ENCODE data around the gene HIVEP2. TPM values are rescaled to one million over a fixed set of nuclear protein-coding genes. Genes with fewer than 3 reads are reported as not detected.

Gene HIVEP2
- total and polyA plus RNA-seq, 2 donors (not counting 1 experiment from before 2014, with no cell fraction given) = 5.8 to 31.9 TPM

DNA sequence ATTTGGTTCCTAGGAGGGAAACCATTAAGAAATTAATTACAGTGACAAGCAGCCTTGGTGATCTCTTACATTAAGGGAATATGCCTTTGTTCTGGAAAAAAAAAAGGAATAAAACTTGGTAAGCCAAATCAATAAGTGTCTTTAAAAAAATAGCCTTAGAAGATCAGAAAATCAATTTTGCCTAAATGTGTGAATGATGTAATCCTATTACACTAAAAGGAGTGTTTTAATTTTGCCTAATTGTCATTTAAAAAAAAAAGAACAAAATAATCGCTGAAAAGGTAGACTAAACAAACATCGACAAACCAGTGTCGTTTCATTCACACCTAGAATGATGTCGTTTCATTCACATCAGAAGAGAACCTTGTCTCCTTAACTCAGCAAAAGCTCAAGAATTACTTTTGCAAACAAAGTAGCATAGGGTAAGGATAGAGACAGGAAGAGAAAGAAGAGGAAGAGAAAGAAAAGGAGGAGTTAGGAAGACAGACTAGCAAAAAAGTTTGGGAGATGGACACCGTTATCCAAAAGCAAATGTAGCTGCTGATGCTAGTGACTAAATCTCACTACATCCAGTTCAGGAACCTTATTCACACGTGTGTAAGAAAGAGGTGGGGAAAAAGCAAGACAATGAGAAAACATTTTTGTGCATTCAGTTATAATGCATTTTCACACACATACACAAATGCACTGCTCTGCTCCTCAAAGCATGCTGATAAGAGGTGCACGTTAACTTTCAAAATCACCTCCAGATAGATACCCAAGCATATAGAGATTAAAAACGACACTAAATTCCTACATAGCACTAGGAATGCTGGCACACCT, 60.6 kb downstream of the HIVEP2 start:
- H3K4me3 ChIP-seq (ENCODE audit: control extremely low read depth in 1 of 5, extremely low read depth in 1 of 5, insufficient read depth in 1 of 5, low read depth in 2 of 5, low read length in 4 of 5) = peak overlapping the region in 4 of 5 experiments; percentile 28 to 50 (median 44)
- intact Hi-C loops (cut with micrococcal nuclease) = loop anchor here (1.0 to 2.0 kb wide), 9 partner anchors 10 to 191 kb away; no protein-coding TSS in a partner anchor
- WGBS (ENCODE audit: insufficient coverage) = 44% methylated on average over 1 of the region's 8 CpGs
- H3K4me1 ChIP-seq (ENCODE audit: control insufficient read depth in 2 of 2, insufficient read depth in 2 of 2, low read length in 2 of 2) = peaks cover 29 to 38% of the 10 kb centered on the region in 2 donors
- no peak for ATAC-seq (ENCODE audit: low read depth)
- peaks cover 82% of the 10 kb centered on the region for H3K79me2 ChIP-seq (ENCODE audit: control insufficient read depth, insufficient read depth, low read length)
- H2AFZ ChIP-seq (ENCODE audit: insufficient read depth, low read depth, low read length, poor library complexity, severe bottlenecking) = peak overlapping the region; percentile 62
- H3K27ac Mint-ChIP-seq = peak overlapping the region; percentile 99
- no peaks in the 10 kb centered on the region for H4K20me1 ChIP-seq (ENCODE audit: control insufficient read depth, insufficient read depth, low read length, poor library complexity, severe bottlenecking)
- H3K4me2 ChIP-seq (replicated peaks; ENCODE audit: low read depth, low read length, poor library complexity, severe bottlenecking) = peak overlapping the region; percentile 73
- ChIA-PET POLR2A (interaction anchor here (0.8 kb wide), 1 partner anchor 137 kb away, joined by 3 read pairs; no protein-coding TSS in a partner anchor), CTCF (interaction anchor here (1.0 to 3.5 kb wide), 10 partner anchors 39 to 192 kb away, joined by 3 to 12 read pairs (median 3); no protein-coding TSS in a partner anchor)
- no peaks in the 10 kb centered on the region for H3K9me3 Mint-ChIP-seq (ENCODE audit: insufficient read depth)
- no peaks in the 10 kb centered on the region for H3K27me3 ChIP-seq (replicated peaks in 1 of 4; ENCODE audit: control extremely low read depth in 1 of 4, control insufficient read depth in 3 of 4, insufficient read depth in 4 of 4, low read length in 3 of 4)
- H3K36me3 ChIP-seq (replicated peaks in 1 of 2; ENCODE audit: control extremely low read depth in 1 of 2, control insufficient read depth in 1 of 2, extremely low read depth in 1 of 2, insufficient read depth in 2 of 2, low read length in 1 of 2) = peaks cover 0 to 5% of the 10 kb centered on the region in 2 experiments
- no peaks in the 10 kb centered on the region for H3K27me3 Mint-ChIP-seq
- H3K9ac ChIP-seq (ENCODE audit: low read length) = peak overlapping the region; percentile 54
- peak overlapping the region; percentile 80 to 88 for H3K27ac ChIP-seq (ENCODE audit: low read length in 2 of 2)
- peak overlapping the region; percentile 99 for H3K4me3 Mint-ChIP-seq
- peaks cover 80% of the 10 kb centered on the region for H3K4me1 Mint-ChIP-seq
- peak; percentile 26 for DNase-seq
- TF ChIP-seq EZH2 (IDR thresholded peaks at IDR 0.05; ENCODE audit: borderline replicate concordance, insufficient read depth, low read depth, low read length, poor library complexity, severe bottlenecking) = no peak
- TF ChIP-seq, protein P1, sequence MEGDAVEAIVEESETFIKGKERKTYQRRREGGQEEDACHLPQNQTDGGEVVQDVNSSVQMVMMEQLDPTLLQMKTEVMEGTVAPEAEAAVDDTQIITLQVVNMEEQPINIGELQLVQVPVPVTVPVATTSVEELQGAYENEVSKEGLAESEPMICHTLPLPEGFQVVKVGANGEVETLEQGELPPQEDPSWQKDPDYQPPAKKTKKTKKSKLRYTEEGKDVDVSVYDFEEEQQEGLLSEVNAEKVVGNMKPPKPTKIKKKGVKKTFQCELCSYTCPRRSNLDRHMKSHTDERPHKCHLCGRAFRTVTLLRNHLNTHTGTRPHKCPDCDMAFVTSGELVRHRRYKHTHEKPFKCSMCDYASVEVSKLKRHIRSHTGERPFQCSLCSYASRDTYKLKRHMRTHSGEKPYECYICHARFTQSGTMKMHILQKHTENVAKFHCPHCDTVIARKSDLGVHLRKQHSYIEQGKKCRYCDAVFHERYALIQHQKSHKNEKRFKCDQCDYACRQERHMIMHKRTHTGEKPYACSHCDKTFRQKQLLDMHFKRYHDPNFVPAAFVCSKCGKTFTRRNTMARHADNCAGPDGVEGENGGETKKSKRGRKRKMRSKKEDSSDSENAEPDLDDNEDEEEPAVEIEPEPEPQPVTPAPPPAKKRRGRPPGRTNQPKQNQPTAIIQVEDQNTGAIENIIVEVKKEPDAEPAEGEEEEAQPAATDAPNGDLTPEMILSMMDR (IDR thresholded peaks at IDR 0.05) = no peak
- no peaks in the 10 kb centered on the region for H3K9me3 ChIP-seq (ENCODE audit: control extremely low read depth in 1 of 3, control insufficient read depth in 2 of 3, insufficient read depth in 1 of 3, low read length in 2 of 3)

DNA sequence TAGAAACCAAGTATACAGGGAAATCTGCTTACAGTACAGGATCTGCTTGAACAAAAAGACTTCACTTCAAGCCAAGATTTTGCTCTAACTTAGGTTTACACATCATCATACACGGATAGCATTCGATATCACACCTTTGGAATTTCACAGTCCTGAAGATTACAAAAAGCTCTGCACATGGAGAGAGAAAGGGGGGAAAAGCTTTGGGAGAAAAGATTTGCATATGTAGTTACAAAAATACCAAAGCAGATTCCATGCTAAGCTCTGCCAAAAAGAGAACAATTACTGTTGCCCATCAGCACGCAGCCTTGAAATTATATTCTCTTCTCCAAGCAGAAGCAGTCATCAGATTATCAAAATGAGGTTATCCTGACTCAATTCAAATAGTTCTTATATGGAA, 62.0 kb downstream of the HIVEP2 start:
- ChIA-PET CTCF (interaction anchor here (0.7 to 3.5 kb wide), 5 partner anchors 60 to 190 kb away, joined by 3 to 11 read pairs (median 3); no protein-coding TSS in a partner anchor), POLR2A (interaction anchor here (0.6 kb wide), 1 partner anchor 37 kb away, joined by 4 read pairs; no protein-coding TSS in a partner anchor)
- peaks cover 80% of the 10 kb centered on the region for H3K79me2 ChIP-seq (ENCODE audit: control insufficient read depth, insufficient read depth, low read length)
- H3K27ac Mint-ChIP-seq = peak overlapping the region; percentile 22
- peaks cover 0 to 5% of the 10 kb centered on the region in 2 experiments for H3K36me3 ChIP-seq (replicated peaks in 1 of 2; ENCODE audit: control extremely low read depth in 1 of 2, control insufficient read depth in 1 of 2, extremely low read depth in 1 of 2, insufficient read depth in 2 of 2, low read length in 1 of 2)
- H2AFZ ChIP-seq (ENCODE audit: insufficient read depth, low read depth, low read length, poor library complexity, severe bottlenecking) = no peak overlapping the region
- WGBS (ENCODE audit: insufficient coverage) = no CpG with 5 or more reads among the region's 3 CpGs
- H3K27me3 ChIP-seq (replicated peaks in 1 of 4; ENCODE audit: control extremely low read depth in 1 of 4, control insufficient read depth in 3 of 4, insufficient read depth in 4 of 4, low read length in 3 of 4) = no peaks in the 10 kb centered on the region
- H4K20me1 ChIP-seq (ENCODE audit: control insufficient read depth, insufficient read depth, low read length, poor library complexity, severe bottlenecking) = no peaks in the 10 kb centered on the region
- no peak for ATAC-seq (ENCODE audit: low read depth)
- no peak overlapping the region for H3K4me2 ChIP-seq (replicated peaks; ENCODE audit: low read depth, low read length, poor library complexity, severe bottlenecking)
- no peak overlapping the region for H3K9ac ChIP-seq (ENCODE audit: low read length)
- no peaks in the 10 kb centered on the region for H3K27me3 Mint-ChIP-seq
- intact Hi-C loops (cut with micrococcal nuclease) = no loop called here
- H3K4me3 Mint-ChIP-seq = no peak overlapping the region
- H3K27ac ChIP-seq (ENCODE audit: low read length in 2 of 2) = no peak overlapping the region
- peaks cover 29 to 38% of the 10 kb centered on the region in 2 donors for H3K4me1 ChIP-seq (ENCODE audit: control insufficient read depth in 2 of 2, insufficient read depth in 2 of 2, low read length in 2 of 2)
- no peak for DNase-seq
- H3K9me3 ChIP-seq (ENCODE audit: control extremely low read depth in 1 of 3, control insufficient read depth in 2 of 3, insufficient read depth in 1 of 3, low read length in 2 of 3) = no peaks in the 10 kb centered on the region
- H3K9me3 Mint-ChIP-seq (ENCODE audit: insufficient read depth) = no peaks in the 10 kb centered on the region
- H3K4me1 Mint-ChIP-seq = peaks cover 73% of the 10 kb centered on the region
- no peak overlapping the region for H3K4me3 ChIP-seq (ENCODE audit: control extremely low read depth in 1 of 5, extremely low read depth in 1 of 5, insufficient read depth in 1 of 5, low read depth in 2 of 5, low read length in 4 of 5)
- TF ChIP-seq, protein P1 (IDR thresholded peaks at IDR 0.05) = no peak
- no peak for TF ChIP-seq EZH2 (IDR thresholded peaks at IDR 0.05; ENCODE audit: borderline replicate concordance, insufficient read depth, low read depth, low read length, poor library complexity, severe bottlenecking)
